ENCODE data around the gene NMB. TPM values are rescaled to one million over a fixed set of nuclear protein-coding genes. Genes with fewer than 3 reads are reported as not detected.
"Not testable (repeated sequence)": the region's sequence is repeated elsewhere in the genome, so short reads cannot be mapped to it uniquely, and the experiment has no call there.

NMB gene
- total and polyA plus RNA-seq, 8 donors, result 2.0 to 5.3 (median 4.0) TPM; not detected in 4

GRCh38 chr15:84645496-84645895 lies 12.5 kb downstream of the NMB start:
- Histone ChIP-seq H3K36me3 (peaks cover 88 to 100% (median 100%) of the 10 kb centered on the region in 4 donors), H3K27me3 (no peaks in the 10 kb centered on the region), H3K4me1 (peaks cover 0 to 16% (median 8%) of the 10 kb centered on the region in 4 donors), H3K4me3 (no peak overlapping the region), H3K27ac (no peak overlapping the region), H3K9me3 (no peaks in the 10 kb centered on the region)
- WGBS, 5 donors, result 90 to 97% (median 93%) methylated on average over 9 to 10 of the region's 10 CpGs
- TF ChIP-seq POLR2AphosphoS5 (IDR thresholded peaks at IDR 0.05) (no peak), EP300 (IDR thresholded peaks at IDR 0.05) (no peak), POLR2A (IDR thresholded peaks at IDR 0.05) (no peak)
- TF ChIP-seq, protein P1, sequence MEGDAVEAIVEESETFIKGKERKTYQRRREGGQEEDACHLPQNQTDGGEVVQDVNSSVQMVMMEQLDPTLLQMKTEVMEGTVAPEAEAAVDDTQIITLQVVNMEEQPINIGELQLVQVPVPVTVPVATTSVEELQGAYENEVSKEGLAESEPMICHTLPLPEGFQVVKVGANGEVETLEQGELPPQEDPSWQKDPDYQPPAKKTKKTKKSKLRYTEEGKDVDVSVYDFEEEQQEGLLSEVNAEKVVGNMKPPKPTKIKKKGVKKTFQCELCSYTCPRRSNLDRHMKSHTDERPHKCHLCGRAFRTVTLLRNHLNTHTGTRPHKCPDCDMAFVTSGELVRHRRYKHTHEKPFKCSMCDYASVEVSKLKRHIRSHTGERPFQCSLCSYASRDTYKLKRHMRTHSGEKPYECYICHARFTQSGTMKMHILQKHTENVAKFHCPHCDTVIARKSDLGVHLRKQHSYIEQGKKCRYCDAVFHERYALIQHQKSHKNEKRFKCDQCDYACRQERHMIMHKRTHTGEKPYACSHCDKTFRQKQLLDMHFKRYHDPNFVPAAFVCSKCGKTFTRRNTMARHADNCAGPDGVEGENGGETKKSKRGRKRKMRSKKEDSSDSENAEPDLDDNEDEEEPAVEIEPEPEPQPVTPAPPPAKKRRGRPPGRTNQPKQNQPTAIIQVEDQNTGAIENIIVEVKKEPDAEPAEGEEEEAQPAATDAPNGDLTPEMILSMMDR (IDR thresholded peaks at IDR 0.05), result no peak
- DNase-seq, result no peak
- intact Hi-C loops (cut with DNase I; ENCODE audit: low total_unique reads), result no loop called here

DNA sequence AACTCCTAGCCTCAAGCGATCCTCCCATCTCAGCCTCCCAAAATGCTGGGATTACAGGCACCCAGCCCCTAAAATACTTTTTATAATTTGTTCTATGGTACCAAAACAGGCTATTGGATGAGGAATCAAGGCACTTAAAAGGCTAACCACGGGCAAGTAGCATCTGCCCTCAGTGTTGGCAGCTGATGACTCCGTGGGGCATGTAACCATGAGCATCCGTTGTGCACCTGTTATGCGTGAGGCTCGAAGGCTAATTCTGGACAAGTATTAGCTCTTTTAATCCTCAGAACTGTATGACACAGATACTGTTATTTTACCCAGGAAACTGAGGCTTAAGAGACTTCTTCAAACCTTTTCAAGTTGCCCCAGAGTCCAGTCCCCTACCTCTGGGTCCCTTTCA lies 14.2 kb downstream of the NMB start:
- DNase-seq, result no peak
- WGBS, 5 donors, result 91 to 96% (median 93%) methylated on average over 6 of the region's 6 CpGs
- no peaks in the 10 kb centered on the region for H3K27me3 ChIP-seq
- H3K36me3 ChIP-seq, result peaks cover 90 to 100% (median 100%) of the 10 kb centered on the region in 4 donors
- no peak overlapping the region for H3K4me3 ChIP-seq
- peaks cover 0 to 3% (median 1%) of the 10 kb centered on the region in 4 donors for H3K4me1 ChIP-seq
- TF ChIP-seq, protein P1 (IDR thresholded peaks at IDR 0.05), result no peak
- no peak for TF ChIP-seq POLR2A (IDR thresholded peaks at IDR 0.05)
- no peak for TF ChIP-seq EP300 (IDR thresholded peaks at IDR 0.05)
- no peak for TF ChIP-seq POLR2AphosphoS5 (IDR thresholded peaks at IDR 0.05)
- intact Hi-C loops (cut with DNase I; ENCODE audit: low total_unique reads), result no loop called here
- no peaks in the 10 kb centered on the region for H3K9me3 ChIP-seq
- no peak overlapping the region for H3K27ac ChIP-seq

DNA sequence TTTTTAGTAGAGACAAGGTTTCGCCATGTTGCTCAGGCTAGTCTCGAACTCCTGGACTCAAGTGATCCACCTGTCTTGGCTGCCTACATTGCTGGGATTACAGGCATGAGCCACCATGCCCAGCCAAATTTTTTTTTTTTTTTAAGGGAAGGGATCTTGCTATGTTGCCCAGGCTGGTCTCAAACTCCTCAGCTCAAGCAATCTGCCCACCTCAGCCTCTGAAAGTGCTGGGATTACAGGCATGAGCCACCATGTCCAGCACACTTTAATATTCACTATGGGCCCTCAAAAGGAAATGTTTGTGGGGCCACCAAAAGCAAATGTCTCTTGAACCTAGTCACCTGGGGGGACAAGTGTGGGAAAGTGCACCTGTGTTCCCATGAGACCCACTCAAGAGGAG lies 15.4 kb downstream of the NMB start:
- H3K9me3 ChIP-seq; H3K27ac ChIP-seq; intact Hi-C loops (cut with DNase I; ENCODE audit: low total_unique reads); H3K4me3 ChIP-seq; H3K4me1 ChIP-seq; DNase-seq; H3K27me3 ChIP-seq: not testable (repeated sequence)
- peaks cover 81 to 100% (median 100%) of the 10 kb centered on the region in 4 donors for H3K36me3 ChIP-seq
- WGBS, 5 donors, result 48 to 96% (median 60%) methylated on average over 2 of the region's 2 CpGs

DNA sequence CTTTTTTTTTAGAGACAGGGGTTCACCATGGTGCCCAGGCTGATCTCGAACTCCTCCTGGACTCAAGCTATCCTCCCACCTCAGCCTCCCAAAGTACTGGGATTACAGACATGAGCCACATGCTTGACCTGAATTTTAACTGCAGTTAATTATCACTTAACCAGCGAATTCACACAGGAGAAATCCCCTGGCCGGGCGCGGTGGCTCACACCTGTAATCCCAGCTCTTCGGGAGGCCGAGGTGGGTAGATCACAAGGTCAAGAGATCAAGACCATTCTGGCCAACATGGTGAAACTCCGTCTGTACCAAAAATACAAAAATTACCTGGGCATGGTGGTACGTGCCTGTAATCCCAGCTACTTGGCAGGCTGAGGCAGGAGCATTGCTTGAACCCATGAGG lies 16.1 kb downstream of the NMB start:
- peaks cover 76 to 100% (median 99%) of the 10 kb centered on the region in 4 donors for H3K36me3 ChIP-seq
- H3K27ac ChIP-seq; H3K9me3 ChIP-seq; DNase-seq; H3K4me3 ChIP-seq; H3K27me3 ChIP-seq; H3K4me1 ChIP-seq; intact Hi-C loops (cut with DNase I; ENCODE audit: low total_unique reads): not testable (repeated sequence)
- WGBS, 5 donors, result 90 to 95% (median 92%) methylated on average over 9 of the region's 9 CpGs

DNA sequence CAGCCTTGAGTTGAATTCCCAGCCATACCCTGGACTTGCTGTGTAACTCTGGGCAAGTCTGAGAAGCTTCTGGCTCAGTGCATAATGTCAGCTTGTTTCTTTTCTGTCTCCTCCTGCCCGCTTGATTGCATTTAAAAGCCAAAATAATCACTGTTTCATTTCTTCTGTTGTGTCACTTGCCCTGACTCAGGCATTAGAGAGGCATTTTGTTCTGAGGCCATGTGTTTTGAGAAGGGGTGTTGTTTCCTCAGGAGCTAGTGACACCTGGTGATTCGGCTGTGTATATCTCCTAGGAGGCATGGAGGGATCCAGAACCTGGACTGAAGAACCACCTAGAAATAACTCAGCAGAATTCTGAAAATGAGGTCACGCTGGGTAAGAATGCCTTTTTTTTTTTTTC lies 19.9 kb downstream of the NMB start:
- 57 to 65% (median 64%) methylated on average over 3 of the region's 3 CpGs for WGBS, 5 donors
- Histone ChIP-seq H3K4me1 (peaks cover 6 to 28% (median 19%) of the 10 kb centered on the region in 4 donors), H3K36me3 (peaks cover 44 to 71% (median 65%) of the 10 kb centered on the region in 4 donors), H3K4me3 (no peak overlapping the region), H3K27ac (no peak overlapping the region), H3K27me3 (no peaks in the 10 kb centered on the region), H3K9me3 (no peaks in the 10 kb centered on the region)
- peak in 1 of 2 donors; percentile 46 for DNase-seq
- intact Hi-C loops (cut with DNase I; ENCODE audit: low total_unique reads), result no loop called here
- TF ChIP-seq POLR2AphosphoS5 (IDR thresholded peaks at IDR 0.05), result peak in 1 of 3 donors; percentile 7
- TF ChIP-seq EP300 (IDR thresholded peaks at IDR 0.05), result no peak
- no peak for TF ChIP-seq POLR2A (IDR thresholded peaks at IDR 0.05)
- TF ChIP-seq, protein P1 (IDR thresholded peaks at IDR 0.05), result peak in 1 of 7 experiments; percentile 35

All from stomach (tissue), 9 donors.